ENCODE measurements around the gene NPPB.

GRCh38 chr1:11856698-11857097, 2.0 kb downstream of the NPPB start:
- TF ChIP-seq ARNT (IDR thresholded peaks at IDR 0.05) (no peak), FOXK2 (IDR thresholded peaks at IDR 0.05) (no peak), FOXM1 (IDR thresholded peaks at IDR 0.05; ENCODE audit: borderline replicate concordance) (no peak), FOXA1 (IDR thresholded peaks at IDR 0.05) (no peak), L3MBTL2 (conservative IDR thresholded peaks at IDR 0.05) (no peak), LEF1 (IDR thresholded peaks at IDR 0.05; ENCODE audit: borderline replicate concordance) (no peak), CTBP1 (IDR thresholded peaks at IDR 0.05; ENCODE audit: borderline replicate concordance) (no peak), BHLHE40 (IDR thresholded peaks at IDR 0.05; ENCODE audit: borderline replicate concordance) (no peak), HDGF (IDR thresholded peaks at IDR 0.05; ENCODE audit: borderline replicate concordance) (no peak)

All from HEK293T (cell line).